Fibroblast of lung (primary cell): ENCODE results near the gene IRGQ. TPM values are rescaled to one million over a fixed set of nuclear protein-coding genes. Genes with fewer than 3 reads are reported as not detected.

ENCODE experiments used
- DNase-seq, 2 donors: peaks; one replicate each; pipeline versions ENCODE4 v3.0.0 to v3.0.0-alpha.2; 2010; ENCODE audit warnings: low read depth in 2 of 2
- H2AFZ ChIP-seq: 2 replicates; pipeline ENCODE4 v1.5.1; 2012; ENCODE audit warnings: low read length, control low read depth, inconsistent platforms
- H3K27ac ChIP-seq: 2 replicates; pipeline ENCODE4 v1.5.1; 2011; ENCODE audit warnings: low read length, control low read depth; ENCODE audit not compliant: insufficient read depth
- H3K27me3 ChIP-seq: 2 replicates; pipeline ENCODE4 v1.5.1; 2011; ENCODE audit warnings: mild to moderate bottlenecking, low read length; ENCODE audit not compliant: control insufficient read depth, insufficient read depth
- H3K36me3 ChIP-seq: 2 replicates; pipeline ENCODE4 v1.5.1; 2011; ENCODE audit warnings: low read length; ENCODE audit not compliant: control insufficient read depth, insufficient read depth
- H3K4me1 ChIP-seq: 2 replicates; pipeline ENCODE4 v1.5.1; 2011; ENCODE audit warnings: low read length; ENCODE audit not compliant: control insufficient read depth, insufficient read depth; ENCODE audit errors: extremely low read depth
- H3K4me2 ChIP-seq: 2 replicates; pipeline ENCODE4 v1.5.1; 2011; ENCODE audit warnings: low read length, control low read depth; ENCODE audit not compliant: insufficient read depth; ENCODE audit errors: extremely low read depth
- H3K4me3 ChIP-seq, 4 experiments: fragments of 200-600 bp in 1 of 4; sonication (generic) in 1 of 4; replicated peaks in 1 of 4; 2 replicates each; pipeline ENCODE4 v1.5.1; 2011 to 2016; ENCODE audit warnings: low read length in 4 of 4, low read depth in 3 of 4, mild to moderate bottlenecking in 3 of 4, control low read depth in 2 of 4, inconsistent platforms in 1 of 4, mixed read lengths in 1 of 4; ENCODE audit not compliant: insufficient read depth in 1 of 4; ENCODE audit errors: control extremely low read depth in 1 of 4
- H3K79me2 ChIP-seq: 2 replicates; pipeline ENCODE4 v1.5.1; 2012; ENCODE audit warnings: mild to moderate bottlenecking, low read length, inconsistent platforms; ENCODE audit not compliant: control insufficient read depth, insufficient read depth
- H3K9ac ChIP-seq: 2 replicates; pipeline ENCODE4 v1.5.1; 2011; ENCODE audit warnings: mild to moderate bottlenecking, low read length, control low read depth; ENCODE audit not compliant: insufficient read depth
- H3K9me3 ChIP-seq: 2 replicates; pipeline ENCODE4 v1.5.1; 2012; ENCODE audit warnings: low read depth, low read length; ENCODE audit not compliant: control insufficient read depth, insufficient read depth
- H4K20me1 ChIP-seq: 2 replicates; pipeline ENCODE4 v1.5.1; 2011; ENCODE audit warnings: low read length; ENCODE audit not compliant: control insufficient read depth, insufficient read depth; ENCODE audit errors: extremely low read depth
- EZH2 ChIP-seq: IDR thresholded peaks from 2 replicates; pipeline ENCODE4 v1.5.1; 2012; ENCODE audit warnings: low read length, control low read depth, mild to moderate bottlenecking; ENCODE audit errors: missing control alignments
- polyA plus RNA-seq, 2 donors: library from polyadenylated mRNA; depleted of rRNA in 1 of 2; stranded (reverse) in 1 of 2; unstranded in 1 of 2; fragments of >200 nt; gene quantifications; 2 replicates each; pipeline ENCODE4 v1.2.1, GENCODE V29; 2011 to 2012; ENCODE audit warnings: missing spikeins in 1 of 2
- total RNA-seq: library from RNA; depleted of rRNA; stranded (reverse); fragments of >200 nt; gene quantifications from 2 replicates; pipeline ENCODE4 v1.2.1, GENCODE V29; 2014
- TF ChIP-seq, protein P1 (sequence below), 2 donors: IDR thresholded peaks in 1 of 2; conservative IDR thresholded peaks in 1 of 2; 1 replicate in 1 of 2; 2 replicates in 1 of 2; pipeline ENCODE4 v1.5.1; 2011 to 2012; ENCODE audit warnings: low read length in 2 of 2, control low read depth in 1 of 2, inconsistent platforms in 1 of 2, low read depth in 1 of 2, mild to moderate bottlenecking in 1 of 2

Gene IRGQ
- total and polyA plus RNA-seq, 2 donors (not counting 1 experiment from before 2014, with no cell fraction given) = 11.7 to 12.2 TPM

DNA sequence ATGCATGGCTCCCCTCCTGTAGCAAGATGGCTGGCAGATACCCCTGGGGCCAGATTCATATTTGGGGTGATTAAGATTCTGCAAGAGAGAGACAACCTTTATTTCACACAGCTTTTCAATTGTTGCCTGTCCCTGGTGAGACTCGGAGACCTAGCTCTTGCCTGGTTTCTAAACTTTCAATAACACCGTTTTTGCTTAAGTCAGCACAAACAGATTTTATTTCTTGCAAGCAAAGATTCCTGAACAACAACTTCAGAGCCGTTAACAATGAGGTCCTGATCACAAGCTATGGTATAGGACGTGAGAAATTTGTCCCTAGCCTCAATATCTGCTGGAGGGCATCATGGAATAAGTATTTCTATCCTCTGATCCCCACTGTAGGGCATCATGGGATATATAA, 46.6 kb upstream of the IRGQ start:
- DNase-seq = no peak
- TF ChIP-seq, protein P1, sequence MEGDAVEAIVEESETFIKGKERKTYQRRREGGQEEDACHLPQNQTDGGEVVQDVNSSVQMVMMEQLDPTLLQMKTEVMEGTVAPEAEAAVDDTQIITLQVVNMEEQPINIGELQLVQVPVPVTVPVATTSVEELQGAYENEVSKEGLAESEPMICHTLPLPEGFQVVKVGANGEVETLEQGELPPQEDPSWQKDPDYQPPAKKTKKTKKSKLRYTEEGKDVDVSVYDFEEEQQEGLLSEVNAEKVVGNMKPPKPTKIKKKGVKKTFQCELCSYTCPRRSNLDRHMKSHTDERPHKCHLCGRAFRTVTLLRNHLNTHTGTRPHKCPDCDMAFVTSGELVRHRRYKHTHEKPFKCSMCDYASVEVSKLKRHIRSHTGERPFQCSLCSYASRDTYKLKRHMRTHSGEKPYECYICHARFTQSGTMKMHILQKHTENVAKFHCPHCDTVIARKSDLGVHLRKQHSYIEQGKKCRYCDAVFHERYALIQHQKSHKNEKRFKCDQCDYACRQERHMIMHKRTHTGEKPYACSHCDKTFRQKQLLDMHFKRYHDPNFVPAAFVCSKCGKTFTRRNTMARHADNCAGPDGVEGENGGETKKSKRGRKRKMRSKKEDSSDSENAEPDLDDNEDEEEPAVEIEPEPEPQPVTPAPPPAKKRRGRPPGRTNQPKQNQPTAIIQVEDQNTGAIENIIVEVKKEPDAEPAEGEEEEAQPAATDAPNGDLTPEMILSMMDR (conservative IDR thresholded peaks at IDR 0.05 in 1 of 2, IDR thresholded peaks at IDR 0.05 in 1 of 2; ENCODE audit: low read depth in 1 of 2, low read length in 2 of 2) = no peak
- no peak for TF ChIP-seq EZH2

DNA sequence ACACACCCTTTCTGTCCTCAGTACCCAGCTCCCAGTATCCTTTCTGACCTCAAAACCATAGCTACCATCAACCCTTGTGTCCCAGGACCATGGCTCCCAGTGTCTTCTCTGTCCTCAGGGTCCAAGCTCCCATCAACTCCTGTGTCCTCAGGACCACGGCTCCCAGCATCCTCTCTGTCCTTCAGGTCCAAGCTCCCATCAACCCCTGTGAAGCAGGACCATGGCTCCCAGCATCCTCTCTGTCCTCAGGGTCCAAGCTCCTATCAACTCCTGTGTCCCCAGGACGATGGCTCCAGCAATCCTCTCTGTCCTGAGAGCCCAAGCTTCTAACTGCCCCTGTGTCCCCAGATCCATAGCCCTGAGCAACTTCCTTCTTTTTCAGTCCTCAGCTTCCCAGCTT, 45.4 kb upstream of the IRGQ start:
- peaks cover 26% of the 10 kb centered on the region for H3K27me3 ChIP-seq
- no peak overlapping the region for H3K9ac ChIP-seq
- no peak for DNase-seq
- TF ChIP-seq EZH2 = no peak
- TF ChIP-seq, protein P1 (conservative IDR thresholded peaks at IDR 0.05 in 1 of 2, IDR thresholded peaks at IDR 0.05 in 1 of 2; ENCODE audit: low read depth in 1 of 2, low read length in 2 of 2) = no peak
- H4K20me1 ChIP-seq = no peaks in the 10 kb centered on the region
- no peaks in the 10 kb centered on the region for H3K79me2 ChIP-seq
- no peak overlapping the region for H2AFZ ChIP-seq
- no peak overlapping the region for H3K4me3 ChIP-seq
- peaks cover 3% of the 10 kb centered on the region for H3K4me1 ChIP-seq
- no peak overlapping the region for H3K27ac ChIP-seq
- no peaks in the 10 kb centered on the region for H3K36me3 ChIP-seq
- H3K4me2 ChIP-seq = no peak overlapping the region
- H3K9me3 ChIP-seq = no peaks in the 10 kb centered on the region

More for the DNA sequence above, 46.6 kb upstream of the IRGQ start:
- Histone ChIP-seq H3K27me3 (peaks cover 22% of the 10 kb centered on the region), H3K79me2 (no peaks in the 10 kb centered on the region), H3K9ac (no peak overlapping the region), H3K27ac (no peak overlapping the region), H3K4me3 (no peak overlapping the region), H3K4me1 (peaks cover 3% of the 10 kb centered on the region), H3K9me3 (no peaks in the 10 kb centered on the region), H4K20me1 (no peaks in the 10 kb centered on the region), H2AFZ (no peak overlapping the region), H3K36me3 (peaks cover 2% of the 10 kb centered on the region), H3K4me2 (no peak overlapping the region)

DNA sequence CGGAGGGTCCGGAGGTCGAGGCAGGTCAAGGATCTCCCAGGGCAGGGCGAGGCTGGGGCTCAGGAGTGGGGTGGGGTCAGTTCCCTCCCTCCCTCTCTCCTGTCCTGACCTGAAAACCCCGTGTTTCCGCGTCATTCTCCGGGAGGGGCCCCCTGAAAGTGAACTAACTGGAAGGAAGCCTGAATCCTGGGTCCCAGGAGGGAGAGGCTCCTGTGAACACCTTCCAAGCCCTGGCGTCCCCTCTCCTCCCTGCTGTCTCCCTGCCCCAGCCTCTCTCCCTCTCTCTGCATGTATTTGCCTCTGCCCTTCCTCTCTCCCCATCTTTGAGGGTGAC, 44.5 kb upstream of the IRGQ start:
- peaks cover 27% of the 10 kb centered on the region for H3K27me3 ChIP-seq
- TF ChIP-seq, protein P1 (conservative IDR thresholded peaks at IDR 0.05 in 1 of 2, IDR thresholded peaks at IDR 0.05 in 1 of 2; ENCODE audit: low read depth in 1 of 2, low read length in 2 of 2) = no peak
- TF ChIP-seq EZH2 = no peak
- no peak overlapping the region for H3K27ac ChIP-seq
- no peak overlapping the region for H2AFZ ChIP-seq
- DNase-seq = no peak
- no peaks in the 10 kb centered on the region for H3K9me3 ChIP-seq
- H4K20me1 ChIP-seq = no peaks in the 10 kb centered on the region
- H3K79me2 ChIP-seq = no peaks in the 10 kb centered on the region
- H3K9ac ChIP-seq = no peak overlapping the region
- no peaks in the 10 kb centered on the region for H3K36me3 ChIP-seq
- peak overlapping the region in 2 of 4 experiments; percentile 40 to 53 for H3K4me3 ChIP-seq
- peak overlapping the region; percentile 78 for H3K4me2 ChIP-seq
- peaks cover 4% of the 10 kb centered on the region for H3K4me1 ChIP-seq
